HL-60 (cell line): ENCODE results near the gene MRGPRX2.

Experiments
- DNase-seq, 2 experiments: peaks; one replicate each; pipeline ENCODE4 v3.0.0-alpha.2; 2010 to 2020; ENCODE audit warnings: low read depth in 1 of 2, low spot score in 1 of 2
- H3K27ac ChIP-seq: fragments of 250-450 bp; sonication (Bioruptor Pico); replicated peaks from 2 replicates; pipeline ENCODE4 v1.5.1; 2020; ENCODE audit warnings: mild to moderate bottlenecking, moderate library complexity
- H3K27me3 ChIP-seq: fragments of 250-450 bp; sonication (Bioruptor Pico); 2 replicates; pipeline ENCODE4 v1.5.1; 2021; ENCODE audit warnings: mild to moderate bottlenecking, moderate library complexity; ENCODE audit not compliant: insufficient read depth, poor library complexity, severe bottlenecking
- H3K4me3 ChIP-seq: replicated peaks from 2 replicates; pipeline ENCODE4 v1.5.1; 2011; ENCODE audit warnings: mild to moderate bottlenecking, control low read depth, low read length; ENCODE audit not compliant: insufficient read depth
- CTCF ChIP-seq: IDR thresholded peaks from one replicate; pipeline ENCODE4 v1.5.1; 2011; ENCODE audit warnings: low read length, control low read depth, inconsistent platforms; ENCODE audit not compliant: insufficient read depth
- GABPA ChIP-seq: IDR thresholded peaks from 2 replicates; pipeline ENCODE4 v1.6.1; 2012; ENCODE audit warnings: low read depth
- POLR2AphosphoS5 ChIP-seq: IDR thresholded peaks from 2 replicates; pipeline ENCODE4 v1.6.1; 2012; ENCODE audit warnings: low read depth
- REST ChIP-seq: IDR thresholded peaks from 2 replicates; pipeline ENCODE4 v1.6.1; 2012; ENCODE audit warnings: low read depth; ENCODE audit not compliant: insufficient replicate concordance
- SPI1 ChIP-seq: IDR thresholded peaks from 2 replicates; pipeline ENCODE4 v1.6.1; 2012; ENCODE audit warnings: low read depth, mild to moderate bottlenecking, borderline replicate concordance

Gene MRGPRX2

GRCh38 chr11:19013181-19013857 is 47.2 kb downstream of the MRGPRX2 start:
- Histone ChIP-seq H3K4me3 (no peak overlapping the region), H3K27ac (no peak overlapping the region), H3K27me3 (peaks cover 3% of the 10 kb centered on the region)
- TF ChIP-seq GABPA (no peak), POLR2AphosphoS5 (no peak), CTCF (no peak), REST (no peak), SPI1 (no peak)
- DNase-seq, result no peak

DNA sequence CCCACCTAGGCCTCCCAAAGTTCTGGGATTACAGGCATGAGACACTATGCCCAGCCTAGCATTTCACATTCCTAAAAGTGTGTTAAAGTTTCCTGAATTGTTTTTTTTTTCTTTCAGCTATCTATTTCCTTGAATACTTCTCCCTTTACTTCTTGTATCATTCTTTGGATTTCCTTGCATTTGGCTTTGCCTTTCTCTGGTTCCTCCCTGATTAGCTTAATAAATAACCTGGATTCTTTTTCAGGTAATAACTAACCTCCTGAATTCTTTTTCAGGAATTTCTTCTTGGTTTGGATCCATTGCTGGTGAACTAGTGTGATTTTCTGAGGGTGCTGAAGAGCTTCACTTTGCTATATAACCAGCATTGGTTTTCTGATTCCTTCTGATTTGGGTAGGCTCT is 47.9 kb downstream of the MRGPRX2 start:
- no peak for DNase-seq
- H3K27me3 ChIP-seq, result peaks cover 3% of the 10 kb centered on the region
- no peak for TF ChIP-seq GABPA
- no peak for TF ChIP-seq SPI1
- no peak for TF ChIP-seq REST
- TF ChIP-seq POLR2AphosphoS5, result no peak
- no peak for TF ChIP-seq CTCF
- H3K4me3 ChIP-seq, result no peak overlapping the region
- H3K27ac ChIP-seq, result no peak overlapping the region
